Neural cell (in vitro differentiated cells): Measurements from ENCODE around the gene SCN4B. TPM values are rescaled to one million over a fixed set of nuclear protein-coding genes. Genes with fewer than 3 reads are reported as not detected.

ENCODE experiments used
- H2AFZ ChIP-seq: fragments of 200-600, 300-800 bp; sonication (generic), shearing (Covaris generic); 2 replicates; pipeline ENCODE4 v1.6.0; 2014; ENCODE audit warnings: low read depth, mild to moderate bottlenecking, antibody characterized with exemption, low read length, moderate library complexity
- H3F3A ChIP-seq: fragments of 200-600 bp; shearing (Covaris generic); 2 replicates; pipeline ENCODE4 v1.6.1; 2016; ENCODE audit warnings: mild to moderate bottlenecking, moderate library complexity, mixed read lengths, antibody characterized with exemption, low read length; ENCODE audit not compliant: insufficient read depth, poor library complexity, severe bottlenecking
- H3K27ac ChIP-seq: fragments of 200-600, 300-800 bp; sonication (generic), shearing (Covaris generic); 2 replicates; pipeline ENCODE4 v1.5.1; 2014; ENCODE audit warnings: mild to moderate bottlenecking, low read length, moderate library complexity
- H3K27me3 ChIP-seq: fragments of 300-800, 200-600 bp; sonication (generic), shearing (Covaris generic); 2 replicates; pipeline ENCODE4 v1.6.0; 2014; ENCODE audit warnings: mild to moderate bottlenecking, low read depth, low read length, moderate library complexity; ENCODE audit not compliant: insufficient read depth
- H3K36me3 ChIP-seq: fragments of 300-800, 200-600 bp; sonication (generic), shearing (Covaris generic); 2 replicates; pipeline ENCODE4 v1.5.1; 2014; ENCODE audit warnings: mild to moderate bottlenecking, antibody characterized with exemption, low read length, moderate library complexity; ENCODE audit not compliant: insufficient read depth
- H3K4me2 ChIP-seq: fragments of 300-800, 200-600 bp; sonication (generic), shearing (Covaris generic); 2 replicates; pipeline ENCODE4 v1.6.0; 2014; ENCODE audit warnings: mild to moderate bottlenecking, low read length
- H3K4me3 ChIP-seq: fragments of 300-800, 200-600 bp; sonication (generic), shearing (Covaris generic); 2 replicates; pipeline ENCODE4 v1.5.1; 2014; ENCODE audit warnings: mild to moderate bottlenecking, low read length, moderate library complexity
- H3K79me2 ChIP-seq: fragments of 200-600 bp; shearing (Covaris generic); replicated peaks from 2 replicates; pipeline ENCODE4 v1.6.0; 2014; ENCODE audit warnings: mild to moderate bottlenecking, low read length, moderate library complexity; ENCODE audit not compliant: insufficient read depth
- H3K9ac ChIP-seq: fragments of 300-800, 200-600 bp; sonication (generic), shearing (Covaris generic); 2 replicates; pipeline ENCODE4 v1.6.1; 2016; ENCODE audit warnings: mild to moderate bottlenecking, low read length, mixed read lengths
- H3K9me2 ChIP-seq: fragments of 200-600 bp; shearing (Covaris generic); 2 replicates; pipeline ENCODE4 v1.6.1; 2016; ENCODE audit warnings: mild to moderate bottlenecking, low read length, mixed read lengths; ENCODE audit not compliant: insufficient read depth
- H3K9me3 ChIP-seq: fragments of 200-600, 300-800 bp; sonication (generic), shearing (Covaris generic); 2 replicates; pipeline ENCODE4 v1.6.1; 2016; ENCODE audit warnings: mild to moderate bottlenecking, mixed run types, low read length, moderate library complexity, mixed read lengths
- H4K20me1 ChIP-seq: fragments of 200-600 bp; shearing (Covaris generic); 2 replicates; pipeline ENCODE4 v1.6.1; 2016; ENCODE audit warnings: mild to moderate bottlenecking, mixed run types; ENCODE audit not compliant: insufficient read depth
- CTCF ChIP-seq: fragments of 450-650 bp; IDR thresholded peaks from 2 replicates; pipeline ENCODE4 v1.5.1; 2014; ENCODE audit warnings: antibody characterized with exemption, mild to moderate bottlenecking, moderate library complexity; ENCODE audit not compliant: poor library complexity, severe bottlenecking
- EP300 ChIP-seq: fragments of 450-650 bp; conservative IDR thresholded peaks from 2 replicates; pipeline ENCODE4 v1.6.1; 2014; ENCODE audit warnings: antibody characterized with exemption, mild to moderate bottlenecking, moderate library complexity; ENCODE audit not compliant: poor library complexity, severe bottlenecking
- EZH2 ChIP-seq: fragments of 200-600, 300-800 bp; shearing (Covaris generic), sonication (generic); IDR thresholded peaks from 2 replicates; pipeline ENCODE4 v1.6.1; 2014; ENCODE audit warnings: antibody characterized with exemption, low read length, borderline replicate concordance, mild to moderate bottlenecking; ENCODE audit not compliant: insufficient read depth, poor library complexity, severe bottlenecking
- MXI1 ChIP-seq: fragments of 450-650 bp; conservative IDR thresholded peaks from 2 replicates; pipeline ENCODE4 v1.6.1; 2014; ENCODE audit warnings: antibody characterized with exemption, mild to moderate bottlenecking; ENCODE audit not compliant: poor library complexity, severe bottlenecking
- POLR2AphosphoS5 ChIP-seq: IDR thresholded peaks from 2 replicates; pipeline ENCODE4 v1.6.1; 2012
- RAD21 ChIP-seq: fragments of 450-650 bp; conservative IDR thresholded peaks from 2 replicates; pipeline ENCODE4 v1.6.1; 2014; ENCODE audit warnings: antibody characterized with exemption, mild to moderate bottlenecking, moderate library complexity
- SMC3 ChIP-seq: fragments of 450-650 bp; conservative IDR thresholded peaks from 2 replicates; pipeline ENCODE4 v1.6.1; 2014; ENCODE audit warnings: antibody characterized with exemption, mild to moderate bottlenecking, moderate library complexity; ENCODE audit not compliant: poor library complexity
- TAF1 ChIP-seq: IDR thresholded peaks from 2 replicates; pipeline ENCODE4 v1.6.1; 2012; ENCODE audit warnings: low read depth
- polyA plus RNA-seq: library from polyadenylated mRNA; depleted of rRNA; stranded (reverse); fragments of >200 nt; gene quantifications from 2 replicates; pipeline ENCODE4 v1.2.3, GENCODE V29; 2014
- TF ChIP-seq, protein P1 (sequence below): IDR thresholded peaks from 2 replicates; pipeline ENCODE4 v1.6.1; 2012; ENCODE audit warnings: borderline replicate concordance

Gene SCN4B
- polyA plus RNA-seq, 1 donor from 2014 or later = 0.61 TPM

GRCh38 chr11:118109231-118109630 is 43.4 kb downstream of the SCN4B start:
- H3K9ac ChIP-seq = no peak overlapping the region

GRCh38 chr11:118108513-118108912 is 44.1 kb downstream of the SCN4B start:
- no peaks in the 10 kb centered on the region for H3K9me3 ChIP-seq
- no peak overlapping the region for H3K4me3 ChIP-seq
- no peaks in the 10 kb centered on the region for H3K79me2 ChIP-seq
- no peak overlapping the region for H3K27ac ChIP-seq
- H2AFZ ChIP-seq = no peak overlapping the region
- H3K4me2 ChIP-seq = no peak overlapping the region
- no peaks in the 10 kb centered on the region for H3K9me2 ChIP-seq
- no peak for TF ChIP-seq POLR2AphosphoS5
- TF ChIP-seq EZH2 = no peak
- no peak for TF ChIP-seq MXI1
- no peak for TF ChIP-seq TAF1
- TF ChIP-seq SMC3 = no peak
- TF ChIP-seq RAD21 = no peak
- no peak for TF ChIP-seq EP300
- TF ChIP-seq CTCF = no peak
- TF ChIP-seq, protein P1, sequence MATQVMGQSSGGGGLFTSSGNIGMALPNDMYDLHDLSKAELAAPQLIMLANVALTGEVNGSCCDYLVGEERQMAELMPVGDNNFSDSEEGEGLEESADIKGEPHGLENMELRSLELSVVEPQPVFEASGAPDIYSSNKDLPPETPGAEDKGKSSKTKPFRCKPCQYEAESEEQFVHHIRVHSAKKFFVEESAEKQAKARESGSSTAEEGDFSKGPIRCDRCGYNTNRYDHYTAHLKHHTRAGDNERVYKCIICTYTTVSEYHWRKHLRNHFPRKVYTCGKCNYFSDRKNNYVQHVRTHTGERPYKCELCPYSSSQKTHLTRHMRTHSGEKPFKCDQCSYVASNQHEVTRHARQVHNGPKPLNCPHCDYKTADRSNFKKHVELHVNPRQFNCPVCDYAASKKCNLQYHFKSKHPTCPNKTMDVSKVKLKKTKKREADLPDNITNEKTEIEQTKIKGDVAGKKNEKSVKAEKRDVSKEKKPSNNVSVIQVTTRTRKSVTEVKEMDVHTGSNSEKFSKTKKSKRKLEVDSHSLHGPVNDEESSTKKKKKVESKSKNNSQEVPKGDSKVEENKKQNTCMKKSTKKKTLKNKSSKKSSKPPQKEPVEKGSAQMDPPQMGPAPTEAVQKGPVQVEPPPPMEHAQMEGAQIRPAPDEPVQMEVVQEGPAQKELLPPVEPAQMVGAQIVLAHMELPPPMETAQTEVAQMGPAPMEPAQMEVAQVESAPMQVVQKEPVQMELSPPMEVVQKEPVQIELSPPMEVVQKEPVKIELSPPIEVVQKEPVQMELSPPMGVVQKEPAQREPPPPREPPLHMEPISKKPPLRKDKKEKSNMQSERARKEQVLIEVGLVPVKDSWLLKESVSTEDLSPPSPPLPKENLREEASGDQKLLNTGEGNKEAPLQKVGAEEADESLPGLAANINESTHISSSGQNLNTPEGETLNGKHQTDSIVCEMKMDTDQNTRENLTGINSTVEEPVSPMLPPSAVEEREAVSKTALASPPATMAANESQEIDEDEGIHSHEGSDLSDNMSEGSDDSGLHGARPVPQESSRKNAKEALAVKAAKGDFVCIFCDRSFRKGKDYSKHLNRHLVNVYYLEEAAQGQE = no peak
- no peaks in the 10 kb centered on the region for H4K20me1 ChIP-seq
- no peaks in the 10 kb centered on the region for H3F3A ChIP-seq
- no peaks in the 10 kb centered on the region for H3K36me3 ChIP-seq
- no peaks in the 10 kb centered on the region for H3K27me3 ChIP-seq
- H3K9ac ChIP-seq = no peak overlapping the region

More at GRCh38 chr11:118109231-118109630, 43.4 kb downstream of the SCN4B start:
- no peak overlapping the region for H3K27ac ChIP-seq
- H3K79me2 ChIP-seq = no peaks in the 10 kb centered on the region
- no peak overlapping the region for H2AFZ ChIP-seq
- H3K27me3 ChIP-seq = no peaks in the 10 kb centered on the region
- TF ChIP-seq RAD21 = no peak
- TF ChIP-seq SMC3 = no peak
- no peak for TF ChIP-seq EP300
- TF ChIP-seq, protein P1 = no peak
- no peak for TF ChIP-seq MXI1
- TF ChIP-seq POLR2AphosphoS5 = no peak
- no peak for TF ChIP-seq TAF1
- TF ChIP-seq CTCF = no peak
- TF ChIP-seq EZH2 = no peak
- H3K4me2 ChIP-seq = no peak overlapping the region
- H3K36me3 ChIP-seq = no peaks in the 10 kb centered on the region
- H3K9me3 ChIP-seq = no peaks in the 10 kb centered on the region
- H3K4me3 ChIP-seq = no peak overlapping the region
- no peaks in the 10 kb centered on the region for H3F3A ChIP-seq
- no peaks in the 10 kb centered on the region for H4K20me1 ChIP-seq
- no peaks in the 10 kb centered on the region for H3K9me2 ChIP-seq
